ENCODE data around the gene SLC27A3.
A peak's percentile ranks its signal among the peaks of the same experiment; 100 is the strongest.

The SLC27A3 gene

DNA sequence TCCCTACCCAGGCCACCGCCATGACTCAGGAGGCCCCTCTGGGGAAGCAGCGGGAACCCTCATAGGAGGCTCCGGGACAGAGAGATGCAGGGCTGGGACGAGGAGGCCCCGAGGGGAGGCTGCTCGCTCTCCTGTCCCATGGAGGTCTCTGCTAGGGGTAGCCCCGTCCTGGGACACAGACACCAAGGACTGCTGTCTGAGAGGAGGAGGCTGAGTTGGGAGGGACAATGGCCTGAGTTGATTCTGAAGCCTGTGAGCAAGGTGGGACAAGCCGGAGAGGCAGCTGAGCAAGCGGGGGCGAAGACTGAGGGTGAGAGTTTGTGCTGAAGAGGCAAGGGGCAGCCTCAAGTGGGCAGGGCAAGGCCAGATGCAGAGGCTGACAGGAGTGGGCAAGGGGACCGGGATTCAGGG lies 17.4 kb downstream of the SLC27A3 start:
- H3K9me3 ChIP-seq = no peaks in the 10 kb centered on the region
- no peak overlapping the region for H3K27ac ChIP-seq
- peaks cover 0 to 24% (median 19%) of the 10 kb centered on the region in 4 donors for H3K4me1 ChIP-seq
- no peaks in the 10 kb centered on the region for H3K36me3 ChIP-seq
- DNase-seq = peak; percentile 22 to 66
- TF ChIP-seq, protein P1, sequence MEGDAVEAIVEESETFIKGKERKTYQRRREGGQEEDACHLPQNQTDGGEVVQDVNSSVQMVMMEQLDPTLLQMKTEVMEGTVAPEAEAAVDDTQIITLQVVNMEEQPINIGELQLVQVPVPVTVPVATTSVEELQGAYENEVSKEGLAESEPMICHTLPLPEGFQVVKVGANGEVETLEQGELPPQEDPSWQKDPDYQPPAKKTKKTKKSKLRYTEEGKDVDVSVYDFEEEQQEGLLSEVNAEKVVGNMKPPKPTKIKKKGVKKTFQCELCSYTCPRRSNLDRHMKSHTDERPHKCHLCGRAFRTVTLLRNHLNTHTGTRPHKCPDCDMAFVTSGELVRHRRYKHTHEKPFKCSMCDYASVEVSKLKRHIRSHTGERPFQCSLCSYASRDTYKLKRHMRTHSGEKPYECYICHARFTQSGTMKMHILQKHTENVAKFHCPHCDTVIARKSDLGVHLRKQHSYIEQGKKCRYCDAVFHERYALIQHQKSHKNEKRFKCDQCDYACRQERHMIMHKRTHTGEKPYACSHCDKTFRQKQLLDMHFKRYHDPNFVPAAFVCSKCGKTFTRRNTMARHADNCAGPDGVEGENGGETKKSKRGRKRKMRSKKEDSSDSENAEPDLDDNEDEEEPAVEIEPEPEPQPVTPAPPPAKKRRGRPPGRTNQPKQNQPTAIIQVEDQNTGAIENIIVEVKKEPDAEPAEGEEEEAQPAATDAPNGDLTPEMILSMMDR (IDR thresholded peaks at IDR 0.05) = no peak
- H3K4me3 ChIP-seq = no peak overlapping the region
- no peaks in the 10 kb centered on the region for H3K27me3 ChIP-seq
- intact Hi-C loops (cut with DNase I; ENCODE audit: low total_unique reads) = no loop called here

DNA sequence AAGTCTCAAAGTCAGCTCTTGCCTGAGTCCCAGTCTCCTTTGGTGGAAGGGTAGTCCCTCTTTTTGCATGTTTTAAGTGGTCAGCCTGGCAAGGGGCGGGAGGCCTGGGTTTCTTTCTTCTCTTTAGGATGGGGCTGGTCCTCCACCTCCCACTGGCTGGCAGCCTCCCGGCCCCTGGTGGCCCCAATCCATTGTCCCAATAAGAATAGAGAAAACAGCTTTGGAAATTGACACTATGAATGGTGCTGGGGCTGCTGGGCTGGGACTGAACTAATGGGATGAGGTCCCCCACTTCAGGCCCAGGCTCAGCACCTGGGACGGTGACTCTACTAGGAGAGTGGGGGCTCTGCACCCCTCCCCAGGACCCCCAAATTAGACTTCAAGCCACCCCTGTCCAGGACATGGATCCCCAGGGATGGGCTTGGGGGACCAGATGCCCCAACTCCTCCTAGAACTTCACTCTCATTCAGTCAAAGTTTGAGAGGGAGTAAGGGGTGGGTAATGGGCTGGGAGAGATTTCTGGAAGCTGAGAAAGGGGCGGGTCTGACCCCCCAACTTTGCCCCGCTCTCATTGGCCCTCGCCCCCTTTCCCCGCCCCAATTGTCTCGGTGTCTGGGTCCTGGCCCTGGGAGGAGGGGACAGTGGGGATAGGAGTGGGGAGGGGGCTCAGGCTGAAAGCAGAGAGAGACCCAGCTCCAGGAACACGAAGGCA lies 18.2 kb downstream of the SLC27A3 start:
- TF ChIP-seq, protein P1 (IDR thresholded peaks at IDR 0.05) = no peak
- no peak overlapping the region for H3K27ac ChIP-seq
- H3K9me3 ChIP-seq = no peaks in the 10 kb centered on the region
- no peak overlapping the region for H3K4me3 ChIP-seq
- intact Hi-C loops (cut with DNase I; ENCODE audit: low total_unique reads) = no loop called here
- H3K36me3 ChIP-seq = no peaks in the 10 kb centered on the region
- no peaks in the 10 kb centered on the region for H3K27me3 ChIP-seq
- peaks cover 0 to 22% (median 19%) of the 10 kb centered on the region in 4 donors for H3K4me1 ChIP-seq
- peak; percentile 19 to 59 for DNase-seq

DNA sequence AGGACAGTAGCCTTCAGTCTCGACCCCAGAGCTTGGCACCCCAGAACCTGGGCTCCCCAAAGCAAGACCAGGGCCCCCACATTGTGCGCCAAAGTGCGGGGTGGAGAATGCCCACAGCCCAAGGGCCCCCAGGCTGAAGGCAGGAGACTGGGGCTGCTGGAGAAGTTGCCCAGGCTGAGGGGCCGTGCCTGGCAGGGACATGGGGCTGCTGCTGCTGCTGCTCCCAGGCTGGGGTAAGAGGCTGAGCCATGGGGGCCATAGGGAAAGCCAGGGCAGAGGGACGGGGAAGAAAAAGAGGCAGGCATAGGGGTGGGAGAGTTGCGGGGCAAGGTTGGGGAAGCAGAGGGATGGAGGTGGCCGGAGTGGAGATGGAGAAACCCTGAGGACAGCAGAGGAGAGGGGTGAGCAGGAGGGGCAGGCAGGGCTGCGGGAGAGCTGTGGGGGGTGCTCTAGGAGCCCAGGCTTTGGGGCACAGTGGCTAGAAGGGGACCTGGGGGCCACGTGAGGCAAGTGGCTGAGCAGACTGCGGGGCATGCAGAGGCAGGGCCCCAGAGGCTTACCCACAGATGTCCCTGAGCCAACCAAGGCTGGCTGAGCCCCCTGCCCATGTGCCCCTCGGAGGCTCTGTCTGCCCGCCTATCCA lies 18.9 kb downstream of the SLC27A3 start:
- TF ChIP-seq, protein P1 (IDR thresholded peaks at IDR 0.05) = no peak
- no peaks in the 10 kb centered on the region for H3K9me3 ChIP-seq
- no peaks in the 10 kb centered on the region for H3K27me3 ChIP-seq
- DNase-seq = peak; percentile 16 to 58
- H3K4me3 ChIP-seq = no peak overlapping the region
- intact Hi-C loops (cut with DNase I; ENCODE audit: low total_unique reads) = loop anchor here (2.0 kb wide), 1 partner anchor 195 kb away; no protein-coding TSS in a partner anchor
- H3K4me1 ChIP-seq = peaks cover 0 to 19% (median 17%) of the 10 kb centered on the region in 4 donors
- no peak overlapping the region for H3K27ac ChIP-seq
- no peaks in the 10 kb centered on the region for H3K36me3 ChIP-seq

DNA sequence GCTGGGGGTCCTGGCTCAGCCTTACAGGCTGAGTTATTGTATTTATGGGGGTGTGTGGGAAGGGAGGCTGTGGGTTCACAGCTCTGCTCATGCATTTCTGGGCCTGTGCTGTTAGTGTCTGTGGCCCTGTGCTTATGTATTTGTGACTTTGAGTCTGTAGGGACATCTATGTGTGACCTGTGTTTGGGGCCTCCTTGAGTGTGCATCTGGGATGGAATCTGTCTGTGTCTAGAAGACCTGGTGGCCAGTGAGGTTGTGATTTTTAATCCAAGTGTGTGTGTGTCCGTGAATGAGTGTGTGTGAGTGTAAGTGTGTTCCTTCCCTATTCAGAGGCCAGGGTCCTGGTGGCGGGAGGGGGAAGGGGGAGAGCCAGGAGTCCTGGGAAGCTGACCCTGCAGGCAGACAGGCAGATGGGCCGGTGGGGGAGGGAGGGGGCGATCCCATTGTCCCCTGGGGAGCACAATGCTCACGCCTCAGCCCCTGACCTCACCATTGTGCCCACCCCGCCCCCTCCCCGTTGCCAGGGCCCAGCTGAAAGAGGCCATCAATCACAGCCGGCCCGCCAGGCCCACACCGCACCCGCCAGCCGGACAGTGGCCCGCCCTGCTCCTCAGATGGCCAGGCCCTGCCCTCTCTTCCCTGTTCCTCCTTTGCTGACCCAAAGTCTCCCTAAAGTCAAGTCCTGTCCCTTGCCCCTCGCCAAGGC lies 19.6 kb downstream of the SLC27A3 start:
- Histone ChIP-seq H3K27me3 (no peaks in the 10 kb centered on the region), H3K27ac (no peak overlapping the region), H3K9me3 (no peaks in the 10 kb centered on the region), H3K4me1 (peaks cover 0 to 12% (median 10%) of the 10 kb centered on the region in 4 donors), H3K4me3 (no peak overlapping the region), H3K36me3 (peaks cover 0 to 3% (median 0%) of the 10 kb centered on the region in 3 donors)
- intact Hi-C loops (cut with DNase I; ENCODE audit: low total_unique reads) = loop anchor here (2.0 kb wide), 1 partner anchor 194 kb away; no protein-coding TSS in a partner anchor
- TF ChIP-seq, protein P1 (IDR thresholded peaks at IDR 0.05) = no peak
- DNase-seq = peak; percentile 19 to 64

DNA sequence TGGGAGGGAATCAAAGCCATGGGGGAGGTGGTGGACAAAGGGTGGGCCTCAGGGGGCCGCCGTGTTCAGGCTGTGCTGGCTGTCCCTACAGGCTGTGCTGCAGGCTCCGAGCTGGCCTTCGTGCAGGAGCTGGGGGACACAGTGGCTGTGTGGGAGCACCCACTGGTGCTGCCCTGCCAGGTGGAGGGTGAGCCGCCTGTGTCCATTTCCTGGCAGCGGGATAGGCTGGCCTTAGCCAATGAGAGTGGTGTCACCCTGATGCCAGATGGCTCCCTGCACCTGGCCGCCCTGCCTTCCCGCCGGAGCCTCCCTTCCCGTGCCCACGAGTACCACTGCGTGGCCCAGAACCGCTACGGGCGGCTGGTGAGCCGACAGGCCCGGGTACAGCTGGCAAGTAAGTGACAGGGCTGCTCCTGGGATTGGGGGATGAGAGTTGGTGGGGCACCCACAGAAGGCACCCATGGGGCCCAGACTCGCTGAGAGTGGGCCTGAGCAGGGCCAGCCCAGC lies 20.2 kb downstream of the SLC27A3 start:
- peak; percentile 15 to 66 for DNase-seq
- Histone ChIP-seq H3K36me3 (peaks cover 0 to 9% (median 0%) of the 10 kb centered on the region in 3 donors), H3K9me3 (no peaks in the 10 kb centered on the region), H3K4me1 (peaks cover 0 to 9% (median 7%) of the 10 kb centered on the region in 4 donors), H3K4me3 (no peak overlapping the region), H3K27me3 (no peaks in the 10 kb centered on the region), H3K27ac (no peak overlapping the region)
- intact Hi-C loops (cut with DNase I; ENCODE audit: low total_unique reads) = loop anchor here (2.0 kb wide), 1 partner anchor 193 kb away; no protein-coding TSS in a partner anchor
- TF ChIP-seq, protein P1 (IDR thresholded peaks at IDR 0.05) = no peak
